Neuronal stem cell (in vitro differentiated cells): ENCODE data around the gene TMEM167A.

Experiments
- DNase-seq: peaks from one replicate; pipeline ENCODE4 v3.0.0-alpha.2; 2013; ENCODE audit warnings: low spot score
- H2AFZ ChIP-seq: one replicate; pipeline ENCODE4 v1.6.1; 2013; ENCODE audit warnings: mild to moderate bottlenecking, low read length, inconsistent platforms
- H2AK5ac ChIP-seq: 2 replicates; pipeline ENCODE4 v1.6.1; 2013; ENCODE audit warnings: low read depth, mild to moderate bottlenecking, inconsistent platforms, low read length, moderate library complexity, mixed read lengths
- H2BK120ac ChIP-seq: 2 replicates; pipeline ENCODE4 v1.6.1; 2013; ENCODE audit warnings: low read depth, mild to moderate bottlenecking, inconsistent platforms, low read length, moderate library complexity, mixed read lengths
- H2BK12ac ChIP-seq: one replicate; pipeline ENCODE4 v1.6.1; 2013; ENCODE audit warnings: low read length, inconsistent platforms
- H2BK15ac ChIP-seq: 2 replicates; pipeline ENCODE4 v1.6.1; 2013; ENCODE audit warnings: mild to moderate bottlenecking, low read length, inconsistent platforms, mixed read lengths
- H2BK5ac ChIP-seq: one replicate; pipeline ENCODE4 v1.6.1; 2013; ENCODE audit warnings: inconsistent platforms, mild to moderate bottlenecking, low read length, moderate library complexity
- H3K14ac ChIP-seq: one replicate; pipeline ENCODE4 v1.6.1; 2013; ENCODE audit warnings: low read length, inconsistent platforms
- H3K18ac ChIP-seq: 2 replicates; pipeline ENCODE4 v1.6.1; 2013; ENCODE audit warnings: low read length, inconsistent platforms
- H3K23ac ChIP-seq: 2 replicates; pipeline ENCODE4 v1.6.1; 2013; ENCODE audit warnings: low read depth, mild to moderate bottlenecking, mixed read lengths, low read length, inconsistent platforms; ENCODE audit not compliant: poor library complexity
- H3K27ac ChIP-seq: replicated peaks from 3 replicates; pipeline ENCODE4 v1.5.1; 2013; ENCODE audit warnings: low read length, inconsistent platforms
- H3K27me3 ChIP-seq, 3 experiments: 2 replicates each; pipeline ENCODE4 v1.6.1; 2013; ENCODE audit warnings: low read length in 3 of 3, mild to moderate bottlenecking in 2 of 3, inconsistent platforms in 1 of 3, low read depth in 1 of 3, mixed read lengths in 1 of 3, moderate library complexity in 1 of 3; ENCODE audit not compliant: control insufficient read depth in 3 of 3, insufficient read depth in 3 of 3
- H3K36me3 ChIP-seq, 2 donors: replicated peaks in 1 of 2; 2 replicates each; pipeline ENCODE4 v1.6.1; 2013; ENCODE audit warnings: low read length in 2 of 2; ENCODE audit not compliant: control insufficient read depth in 2 of 2, insufficient read depth in 2 of 2
- H3K4ac ChIP-seq: 2 replicates; pipeline ENCODE4 v1.6.1; 2013; ENCODE audit warnings: inconsistent platforms, mild to moderate bottlenecking, low read length, moderate library complexity
- H3K4me1 ChIP-seq, 2 donors: 1 replicate in 1 of 2; 2 replicates in 1 of 2; pipeline ENCODE4 v1.6.1; 2013; ENCODE audit warnings: low read length in 2 of 2, low read depth in 1 of 2; ENCODE audit not compliant: control insufficient read depth in 2 of 2, insufficient read depth in 1 of 2
- H3K4me2 ChIP-seq: one replicate; pipeline ENCODE4 v1.6.1; 2013; ENCODE audit warnings: mild to moderate bottlenecking, low read length, inconsistent platforms; ENCODE audit not compliant: insufficient read depth, poor library complexity, severe bottlenecking
- H3K4me3 ChIP-seq, 2 donors: 2 replicates each; pipeline ENCODE4 v1.5.1; 2013; ENCODE audit warnings: low read length in 2 of 2, mild to moderate bottlenecking in 2 of 2, inconsistent platforms in 1 of 2, moderate library complexity in 1 of 2
- H3K79me1 ChIP-seq: one replicate; pipeline ENCODE4 v1.6.1; 2013; ENCODE audit warnings: low read depth, mild to moderate bottlenecking, inconsistent platforms, low read length, moderate library complexity
- H3K9ac ChIP-seq: one replicate; pipeline ENCODE4 v1.6.1; 2013; ENCODE audit warnings: mild to moderate bottlenecking, low read depth, low read length, inconsistent platforms; ENCODE audit not compliant: poor library complexity
- H3K9me3 ChIP-seq, 2 donors: replicated peaks in 1 of 2; 2 replicates each; pipeline versions ENCODE3 to v1.6.1; 2013; ENCODE audit warnings: low read length in 2 of 2, mild to moderate bottlenecking in 2 of 2, inconsistent platforms in 1 of 2, low read depth in 1 of 2, mixed read lengths in 1 of 2, moderate library complexity in 1 of 2; ENCODE audit not compliant: control insufficient read depth in 2 of 2, insufficient read depth in 1 of 2
- H4K8ac ChIP-seq: one replicate; pipeline ENCODE4 v1.6.1; 2013; ENCODE audit warnings: low read depth, mild to moderate bottlenecking, inconsistent platforms, low read length, moderate library complexity
- H4K91ac ChIP-seq: one replicate; pipeline ENCODE4 v1.6.1; 2013; ENCODE audit warnings: low read length, low read depth, mild to moderate bottlenecking, inconsistent platforms; ENCODE audit not compliant: poor library complexity
- WGBS, 2 donors: extraction: QIAGEN DNeasy Blood & Tissue Kit; methylation state at CpG; one replicate each; pipeline ENCODE4 v1.1.7; 2013; ENCODE audit warnings: missing lambda C conversion rate in 2 of 2, mixed read lengths in 1 of 2; ENCODE audit not compliant: insufficient read length in 2 of 2, insufficient replicate concordance in 1 of 2; ENCODE audit errors: extremely low coverage in 2 of 2; 5-methylcytosine and 5-hydroxymethylcytosine counted together

Gene TMEM167A

DNA sequence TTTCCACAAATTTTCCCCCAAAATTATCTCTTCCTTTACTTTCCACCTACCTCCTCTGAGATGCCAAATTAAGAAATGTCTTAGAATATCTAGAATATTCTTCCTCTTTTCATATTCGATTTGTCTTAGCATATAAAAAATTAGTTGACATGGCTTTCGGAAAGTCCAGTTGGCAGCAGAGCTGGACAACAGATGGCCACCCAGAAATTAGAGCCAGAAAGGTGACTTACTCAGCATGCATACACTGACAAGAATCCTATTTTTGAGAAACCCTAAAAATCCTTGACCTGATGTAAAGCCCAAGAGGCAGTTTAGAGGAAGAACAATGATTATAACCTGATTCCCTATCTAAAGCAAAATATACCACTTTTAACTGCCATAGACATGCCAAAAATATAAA lies 22.0 kb downstream of the TMEM167A start:
- no peak overlapping the region for H2BK5ac ChIP-seq
- H2BK120ac ChIP-seq: no peak overlapping the region
- no peak overlapping the region for H3K27ac ChIP-seq
- no peaks in the 10 kb centered on the region for H3K4me1 ChIP-seq
- no peak overlapping the region for H3K9ac ChIP-seq
- no peak overlapping the region for H3K18ac ChIP-seq
- H2BK15ac ChIP-seq: no peak overlapping the region
- no peak for DNase-seq
- H3K14ac ChIP-seq: no peak overlapping the region
- no peaks in the 10 kb centered on the region for H3K79me1 ChIP-seq
- WGBS, 2 donors: no CpG with 5 or more reads among the region's 2 CpGs
- H3K4ac ChIP-seq: no peak overlapping the region
- no peak overlapping the region for H4K91ac ChIP-seq
- no peaks in the 10 kb centered on the region for H3K27me3 ChIP-seq
- H2AK5ac ChIP-seq: no peak overlapping the region
- H3K36me3 ChIP-seq: peaks cover 8 to 97% of the 10 kb centered on the region in 2 donors
- peaks cover 0 to 3% of the 10 kb centered on the region in 2 donors for H3K9me3 ChIP-seq
- H3K4me3 ChIP-seq: no peak overlapping the region
- H4K8ac ChIP-seq: no peak overlapping the region
- no peak overlapping the region for H3K23ac ChIP-seq
- H2BK12ac ChIP-seq: no peak overlapping the region
- H2AFZ ChIP-seq: no peak overlapping the region
- no peak overlapping the region for H3K4me2 ChIP-seq

GRCh38 chr5:83050723-83051340 lies 26.4 kb downstream of the TMEM167A start:
- no peak overlapping the region for H3K27ac ChIP-seq
- peaks cover 7 to 61% of the 10 kb centered on the region in 2 donors for H3K36me3 ChIP-seq
- no peaks in the 10 kb centered on the region for H3K27me3 ChIP-seq
- peaks cover 0 to 3% of the 10 kb centered on the region in 2 donors for H3K9me3 ChIP-seq
- no peak overlapping the region for H3K14ac ChIP-seq
- H2BK12ac ChIP-seq: no peak overlapping the region
- no CpG with 5 or more reads among the region's 4 CpGs for WGBS, 2 donors
- no peak overlapping the region for H3K4me2 ChIP-seq
- H2AK5ac ChIP-seq: no peak overlapping the region
- H2BK15ac ChIP-seq: no peak overlapping the region
- H4K91ac ChIP-seq: no peak overlapping the region
- H4K8ac ChIP-seq: no peak overlapping the region
- H3K23ac ChIP-seq: no peak overlapping the region
- H3K9ac ChIP-seq: no peak overlapping the region
- H3K4me3 ChIP-seq: no peak overlapping the region
- no peak overlapping the region for H2BK5ac ChIP-seq
- H2AFZ ChIP-seq: no peak overlapping the region
- H2BK120ac ChIP-seq: no peak overlapping the region
- no peak overlapping the region for H3K18ac ChIP-seq
- H3K4ac ChIP-seq: no peak overlapping the region
- no peaks in the 10 kb centered on the region for H3K79me1 ChIP-seq
- DNase-seq: no peak
- no peaks in the 10 kb centered on the region for H3K4me1 ChIP-seq

- Histone ChIP-seq H3K36me3 (peaks cover 5 to 47% of the 10 kb centered on the region in 2 donors), H2BK5ac (no peak overlapping the region), H2AK5ac (no peak overlapping the region), H3K4me2 (no peak overlapping the region), H3K79me1 (no peaks in the 10 kb centered on the region), H2BK120ac (no peak overlapping the region), H3K27ac (no peak overlapping the region), H3K4me1 (no peaks in the 10 kb centered on the region), H3K9me3 (peaks cover 0 to 3% of the 10 kb centered on the region in 2 donors), H3K18ac (no peak overlapping the region), H3K14ac (no peak overlapping the region), H3K27me3 (no peaks in the 10 kb centered on the region), H2BK12ac (no peak overlapping the region), H2BK15ac (no peak overlapping the region), H2AFZ (no peak overlapping the region), H4K8ac (no peak overlapping the region), H3K4ac (no peak overlapping the region), H3K23ac (no peak overlapping the region), H3K9ac (no peak overlapping the region), H4K91ac (no peak overlapping the region), H3K4me3 (no peak overlapping the region)
- no CpG with 5 or more reads among the region's 3 CpGs for whole genome bisulfite sequencing, 2 donors
- DNase-seq: no peak
Measured at GRCh38 chr5:83049370-83049885, 27.8 kb downstream of the TMEM167A start.

GRCh38 chr5:83048811-83049210 lies 28.4 kb downstream of the TMEM167A start:
- H3K23ac ChIP-seq: no peak overlapping the region
- H3K4me3 ChIP-seq: no peak overlapping the region
- H3K36me3 ChIP-seq: peaks cover 5 to 41% of the 10 kb centered on the region in 2 donors
- DNase-seq: no peak
- H4K91ac ChIP-seq: no peak overlapping the region
- no peak overlapping the region for H2BK5ac ChIP-seq
- H3K4me1 ChIP-seq: no peaks in the 10 kb centered on the region
- no peaks in the 10 kb centered on the region for H3K79me1 ChIP-seq
- H2AK5ac ChIP-seq: no peak overlapping the region
- H3K9me3 ChIP-seq: peaks cover 0 to 3% of the 10 kb centered on the region in 2 donors
- H2BK12ac ChIP-seq: no peak overlapping the region
- no peak overlapping the region for H3K14ac ChIP-seq
- no peak overlapping the region for H3K4me2 ChIP-seq
- no peak overlapping the region for H2BK15ac ChIP-seq
- no peak overlapping the region for H3K9ac ChIP-seq
- no peak overlapping the region for H2BK120ac ChIP-seq
- no peak overlapping the region for H3K4ac ChIP-seq
- H3K18ac ChIP-seq: no peak overlapping the region
- no peak overlapping the region for H4K8ac ChIP-seq
- no CpG with 5 or more reads among the region's 2 CpGs for WGBS, 2 donors
- no peak overlapping the region for H3K27ac ChIP-seq
- no peak overlapping the region for H2AFZ ChIP-seq
- H3K27me3 ChIP-seq: no peaks in the 10 kb centered on the region
